Stimulated activated CD4-positive, alpha-beta T cell treated with anti-CD3 and anti-CD28 coated beads, Interleukin-4, amount 100 ng/mL, for 1 hour (primary cell): ENCODE measurements around the gene SLC35D3.
A peak's percentile ranks its signal among the peaks of the same experiment; 100 is the strongest.
"Not testable (repeated sequence)": the region's sequence is repeated elsewhere in the genome, so short reads cannot be mapped to it uniquely, and the experiment has no call there.

Source experiments
- DNase-seq: peaks from one replicate; pipeline ENCODE4 v3.0.0-alpha.2; 2020

SLC35D3 gene, protein sequence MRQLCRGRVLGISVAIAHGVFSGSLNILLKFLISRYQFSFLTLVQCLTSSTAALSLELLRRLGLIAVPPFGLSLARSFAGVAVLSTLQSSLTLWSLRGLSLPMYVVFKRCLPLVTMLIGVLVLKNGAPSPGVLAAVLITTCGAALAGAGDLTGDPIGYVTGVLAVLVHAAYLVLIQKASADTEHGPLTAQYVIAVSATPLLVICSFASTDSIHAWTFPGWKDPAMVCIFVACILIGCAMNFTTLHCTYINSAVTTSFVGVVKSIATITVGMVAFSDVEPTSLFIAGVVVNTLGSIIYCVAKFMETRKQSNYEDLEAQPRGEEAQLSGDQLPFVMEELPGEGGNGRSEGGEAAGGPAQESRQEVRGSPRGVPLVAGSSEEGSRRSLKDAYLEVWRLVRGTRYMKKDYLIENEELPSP

DNA sequence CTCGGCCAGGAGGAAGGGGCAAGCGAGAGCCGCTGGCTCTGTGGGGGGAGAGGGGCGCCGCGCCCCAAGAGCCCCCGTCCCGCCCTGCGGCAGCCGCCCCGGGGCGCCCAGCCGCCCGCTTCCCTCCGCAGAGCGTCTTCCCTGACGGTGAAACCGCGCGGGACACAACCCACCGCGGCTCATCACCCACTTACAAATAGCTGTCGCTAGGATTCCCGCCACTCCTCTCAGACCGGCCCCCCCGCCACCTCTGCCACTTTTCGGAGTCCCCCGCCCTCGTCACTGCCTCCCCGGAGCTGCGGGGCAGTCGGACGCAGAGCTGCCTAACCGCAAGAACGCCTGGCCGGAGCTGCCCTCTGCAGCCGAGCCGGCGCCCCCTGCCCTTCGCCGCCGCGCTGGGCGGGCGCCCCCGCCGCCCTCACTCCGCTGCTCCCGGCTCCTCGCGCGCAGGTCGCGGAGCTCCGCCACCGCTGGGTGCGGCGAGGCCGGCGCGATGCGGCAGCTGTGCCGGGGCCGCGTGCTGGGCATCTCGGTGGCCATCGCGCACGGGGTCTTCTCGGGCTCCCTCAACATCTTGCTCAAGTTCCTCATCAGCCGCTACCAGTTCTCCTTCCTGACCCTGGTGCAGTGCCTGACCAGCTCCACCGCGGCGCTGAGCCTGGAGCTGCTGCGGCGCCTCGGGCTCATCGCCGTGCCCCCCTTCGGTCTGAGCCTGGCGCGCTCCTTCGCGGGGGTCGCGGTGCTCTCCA is at the start of gene SLC35D3:
TSS of gene SLC35D3 (plus strand) at position 366 of the 749 bp plus-strand sequence. CDS start at position 494, 128 bp downstream.
- peak; percentile 11 for DNase-seq

DNA sequence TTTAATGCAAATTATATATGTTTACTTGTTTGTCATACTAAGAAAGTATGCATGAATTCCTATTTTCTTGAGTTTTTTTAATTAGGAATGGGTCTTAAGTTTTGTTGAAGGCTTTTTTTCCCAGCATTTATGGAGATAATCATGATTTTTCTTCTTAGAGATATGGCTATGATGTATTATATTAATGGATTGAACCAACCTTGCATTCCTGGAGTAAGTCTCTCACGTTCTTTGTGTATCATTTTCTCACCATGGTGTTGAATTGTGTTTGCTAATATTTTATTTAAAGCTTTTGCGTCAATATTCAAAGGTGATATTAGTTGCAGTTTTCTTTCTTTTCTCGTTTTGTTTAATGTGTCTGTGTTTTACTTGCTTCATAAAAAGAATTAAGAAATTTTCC is 48.4 kb upstream of the SLC35D3 start:
- no peak for DNase-seq

DNA sequence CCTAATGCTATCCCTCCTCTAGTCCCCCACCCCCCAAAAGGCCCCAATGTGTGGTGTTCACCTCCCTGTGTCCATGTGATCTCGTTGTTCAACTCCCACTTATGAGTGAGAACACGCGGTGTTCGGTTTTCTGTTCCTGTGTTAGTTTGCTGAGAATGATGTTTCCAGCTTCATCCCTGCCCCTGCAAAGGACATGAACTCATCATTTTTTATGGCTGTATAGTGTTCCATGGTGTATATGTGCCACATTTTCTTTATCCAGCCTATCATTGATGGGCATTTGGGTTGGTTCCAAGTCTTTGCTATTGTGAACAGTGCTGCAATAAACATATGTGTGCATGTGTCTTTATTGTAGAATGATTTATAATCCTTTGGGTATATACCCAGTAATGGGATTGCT is 45.6 kb upstream of the SLC35D3 start:
- DNase-seq: not testable (repeated sequence)

DNA sequence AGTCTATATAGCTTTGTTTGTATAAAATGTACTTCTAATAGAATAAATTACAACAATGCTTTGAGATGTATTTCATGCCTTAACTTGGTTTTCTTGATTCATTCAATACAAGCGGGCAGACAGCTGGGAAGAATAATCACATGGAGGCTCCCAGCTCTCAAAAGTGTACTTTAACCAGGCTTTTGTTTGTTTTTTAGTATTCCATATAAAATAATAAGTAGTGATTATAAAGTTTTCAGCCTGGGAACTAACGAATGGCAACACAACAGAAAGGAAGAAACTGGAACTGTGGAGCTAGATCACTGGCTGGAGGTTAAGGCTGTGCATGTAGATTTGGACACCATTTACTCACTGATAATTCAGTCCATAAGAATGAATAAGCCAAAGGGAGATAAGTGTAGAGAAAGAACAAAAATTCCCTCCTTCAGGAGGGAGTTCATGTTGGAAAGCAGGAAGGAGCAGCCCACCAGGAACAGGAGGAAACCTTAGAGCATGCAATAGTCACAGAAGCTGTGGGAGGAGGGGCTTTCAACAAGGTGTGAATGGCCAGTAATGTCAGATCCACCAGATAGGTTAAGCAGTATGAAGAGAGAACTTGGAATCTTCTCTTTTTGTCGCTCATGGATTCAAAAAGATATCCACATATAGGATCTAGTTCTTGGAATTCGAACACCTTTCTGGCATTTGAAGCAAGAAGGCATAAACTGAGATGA is 41.2 kb upstream of the SLC35D3 start:
- no peak for DNase-seq

DNA sequence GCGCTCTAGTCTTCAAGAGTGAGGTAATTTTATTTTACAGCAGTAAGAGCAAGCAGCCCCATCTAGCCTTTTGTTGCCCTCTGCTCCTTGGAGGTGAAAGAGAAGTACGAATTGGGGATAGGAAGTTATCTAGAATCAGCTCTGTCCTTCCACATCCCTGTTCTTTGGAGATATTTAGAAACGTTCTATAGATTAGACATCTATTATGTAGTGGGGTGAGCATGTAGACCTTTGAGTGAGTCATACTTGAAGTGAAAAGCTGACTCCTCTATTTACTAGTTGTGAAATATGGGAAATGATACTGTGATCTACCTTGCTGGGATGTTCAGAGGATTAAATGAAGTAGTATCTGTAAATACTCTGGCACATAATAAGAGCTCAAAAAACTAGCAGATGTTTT is 36.0 kb upstream of the SLC35D3 start:
- DNase-seq: no peak

DNA sequence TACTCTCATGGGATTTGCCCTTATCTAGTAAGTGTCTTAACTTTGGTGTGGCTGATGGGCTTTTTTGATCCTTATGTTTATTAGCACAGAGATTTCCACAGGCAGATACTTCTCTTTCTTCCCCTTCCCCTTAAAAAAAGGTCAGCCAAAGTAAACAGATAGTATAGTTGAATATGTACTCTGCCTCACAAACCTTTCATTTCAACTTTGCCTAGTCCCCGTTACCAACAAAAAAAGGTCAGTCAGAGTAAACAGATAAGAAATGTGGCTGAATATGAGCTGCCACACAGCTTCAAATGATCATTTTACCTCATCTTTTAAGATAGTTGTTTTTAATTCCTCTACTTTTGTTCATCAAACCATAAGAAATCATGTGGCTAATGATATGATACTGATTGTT is 34.1 kb upstream of the SLC35D3 start:
- DNase-seq: no peak

DNA sequence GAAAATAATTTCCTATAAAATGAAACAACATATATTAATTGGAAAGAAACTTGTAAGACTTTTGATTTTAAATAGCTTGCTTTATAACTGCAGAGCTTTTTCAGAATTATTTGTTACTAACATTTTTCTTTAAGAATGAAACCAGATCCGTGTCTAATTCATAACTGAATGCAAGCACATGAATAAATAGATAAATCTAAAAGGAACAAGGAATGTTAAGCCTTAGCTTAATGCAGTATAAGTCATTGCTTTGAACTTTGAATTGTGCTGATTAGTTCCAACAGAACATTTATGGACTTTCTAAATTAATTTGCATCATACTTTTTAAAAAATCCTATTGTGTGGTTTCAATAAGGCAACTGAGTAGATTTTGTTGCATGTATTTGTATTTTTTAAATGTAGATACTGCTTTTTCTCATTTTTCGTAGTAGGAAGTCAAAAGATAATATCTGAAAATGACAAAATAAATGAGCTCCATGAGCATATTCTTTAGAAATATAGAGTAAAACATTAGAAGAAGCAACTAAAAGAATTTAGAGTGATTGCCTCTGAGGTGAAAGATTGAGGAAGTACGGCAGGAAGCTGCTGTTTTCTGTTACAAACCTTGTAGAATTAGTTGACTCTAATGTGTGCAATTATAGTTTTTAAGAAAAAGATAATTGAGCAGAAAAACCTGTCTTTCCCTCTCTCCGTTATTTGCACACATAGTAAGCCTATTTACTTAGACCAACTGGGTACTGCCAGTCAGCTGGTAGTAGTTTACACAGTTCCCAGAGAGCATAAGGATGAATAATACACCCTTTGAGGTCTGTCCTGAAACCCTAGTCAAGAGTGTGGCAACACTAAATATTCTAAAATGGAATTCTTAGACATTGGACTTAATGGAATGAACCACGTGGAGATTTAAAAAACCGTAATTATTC is 32.6 kb upstream of the SLC35D3 start:
- no peak for DNase-seq

DNA sequence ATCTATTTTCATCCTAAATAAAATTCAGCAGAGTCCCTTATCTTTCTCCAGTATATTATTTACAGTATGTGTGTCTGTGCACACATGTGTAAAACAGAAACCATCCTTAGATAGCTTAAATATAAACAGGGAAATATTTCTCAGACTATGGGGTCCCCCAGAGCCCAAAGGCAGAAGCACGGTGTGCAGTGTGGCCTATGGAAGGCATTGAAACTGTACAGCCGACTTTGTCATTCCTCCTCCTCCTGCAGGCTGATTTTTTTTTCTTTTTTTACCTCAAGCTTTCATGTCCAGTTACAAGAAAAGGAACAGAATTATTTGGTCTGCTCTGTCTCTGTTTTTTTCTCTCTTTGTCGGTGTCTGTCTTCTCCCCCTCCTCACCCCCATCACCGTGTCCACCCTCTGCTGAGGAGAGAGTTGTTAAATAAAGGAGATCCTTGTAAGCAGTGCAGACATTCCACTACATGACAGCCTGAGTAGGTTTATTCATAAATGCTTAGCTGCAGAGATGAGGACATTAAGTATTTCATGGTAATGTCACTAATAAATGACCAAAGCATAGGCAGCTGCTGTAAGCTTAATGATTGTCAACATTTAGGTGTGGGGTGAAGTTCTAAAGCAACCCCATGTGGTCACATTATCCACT is 31.8 kb upstream of the SLC35D3 start:
- DNase-seq: no peak

DNA sequence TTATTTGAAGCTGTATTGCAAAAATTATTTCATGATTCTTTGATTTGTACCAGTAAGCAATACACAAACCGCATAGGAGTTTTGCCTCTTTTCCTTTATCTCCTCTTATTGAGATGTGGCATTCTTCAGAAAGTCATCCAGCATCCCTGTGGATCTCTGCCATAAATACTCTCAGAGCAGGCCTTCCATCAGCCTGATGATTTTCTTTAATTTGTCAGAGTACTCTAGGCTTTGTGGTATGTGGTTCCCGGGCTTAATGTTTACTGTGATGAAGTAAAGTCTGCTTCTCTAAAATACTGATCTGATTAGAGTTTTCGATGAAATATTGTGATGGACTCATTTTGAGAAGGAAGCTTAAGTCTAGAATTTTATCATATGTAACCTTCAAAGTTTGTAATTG is 31.1 kb upstream of the SLC35D3 start:
- DNase-seq: no peak

DNA sequence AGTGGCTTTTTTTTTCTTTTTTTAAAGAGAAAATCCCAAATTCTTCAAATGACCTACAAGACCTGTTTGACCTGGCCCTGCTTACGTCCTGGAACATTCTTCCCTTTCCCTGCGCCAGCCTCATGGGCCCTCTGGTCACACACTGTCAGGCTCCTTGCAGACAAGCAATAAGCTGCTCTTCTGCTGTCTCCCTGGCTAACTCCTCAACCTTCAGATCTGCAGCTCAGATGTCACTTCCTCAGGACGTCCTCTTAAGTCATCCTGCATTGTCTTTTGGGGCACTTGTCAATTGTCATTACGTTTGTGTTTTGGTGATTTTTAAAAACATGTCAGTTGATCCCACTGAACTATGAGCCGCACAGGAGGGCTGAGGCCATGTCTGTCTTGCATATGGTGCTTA is 28.9 kb upstream of the SLC35D3 start:
- no peak for DNase-seq

DNA sequence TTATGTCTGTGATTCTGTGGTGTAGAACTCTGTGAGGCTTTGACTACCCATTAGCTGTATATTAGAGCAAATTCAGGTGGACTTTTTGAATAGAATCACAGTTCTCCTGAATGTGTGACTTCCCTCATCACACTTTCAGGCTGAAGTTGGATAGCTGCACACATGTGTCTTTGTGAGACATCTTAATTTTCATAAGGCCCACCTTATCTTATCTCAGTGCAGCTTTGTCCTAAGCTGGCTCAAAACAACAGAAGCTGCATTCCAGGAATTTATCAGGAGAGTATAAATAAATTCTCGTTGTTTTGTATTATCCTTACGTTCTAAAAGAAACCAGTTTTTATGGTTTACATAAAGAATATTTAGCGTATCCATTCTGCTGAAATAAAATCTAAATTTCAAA is 26.2 kb upstream of the SLC35D3 start:
- DNase-seq: no peak

DNA sequence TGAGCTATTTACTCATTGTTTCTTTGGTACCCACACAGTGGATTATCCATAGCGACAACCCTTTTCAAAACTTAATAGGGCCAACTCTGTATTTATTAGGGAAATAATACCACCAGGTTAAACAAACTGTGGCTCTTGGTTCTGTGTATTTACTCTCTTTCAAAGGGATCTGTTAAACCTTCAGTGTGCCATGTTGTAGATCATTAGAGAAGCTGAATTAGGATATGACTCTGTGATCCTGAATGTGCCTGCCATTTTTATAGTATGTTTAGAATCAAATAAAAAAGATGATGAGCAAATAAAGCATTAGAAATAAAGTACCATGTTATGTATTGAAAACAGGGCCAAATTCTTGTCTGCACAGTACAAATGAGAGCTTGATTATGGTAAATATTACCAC is 25.0 kb upstream of the SLC35D3 start:
- DNase-seq: no peak

DNA sequence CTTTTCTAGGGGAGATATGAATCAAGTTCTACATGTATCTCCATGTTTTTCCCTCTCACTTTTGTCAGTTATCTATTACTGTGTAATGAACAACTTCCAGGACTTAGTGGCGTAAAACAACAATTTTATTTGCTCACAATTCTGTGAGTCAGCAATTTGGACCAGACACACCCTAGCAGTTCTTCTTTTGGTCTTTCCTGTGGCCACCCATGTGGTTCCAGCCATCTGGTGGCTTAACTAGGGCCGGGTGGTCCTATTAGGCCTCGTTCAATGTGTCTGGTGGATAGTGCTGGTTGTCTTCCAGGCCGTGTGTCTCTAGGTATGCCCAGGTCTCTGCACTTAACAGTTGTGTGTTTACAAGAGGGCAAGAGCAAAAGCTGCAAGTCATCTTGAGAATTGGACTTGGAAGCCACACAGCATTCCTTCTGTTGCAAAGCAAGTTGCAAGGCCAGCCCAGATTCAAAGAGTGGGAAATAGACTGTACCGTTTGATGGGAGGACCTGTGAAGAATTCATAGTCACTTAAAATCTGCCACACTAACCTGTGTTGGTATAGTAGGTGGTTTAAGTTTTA is 20.8 kb upstream of the SLC35D3 start:
- DNase-seq: no peak

DNA sequence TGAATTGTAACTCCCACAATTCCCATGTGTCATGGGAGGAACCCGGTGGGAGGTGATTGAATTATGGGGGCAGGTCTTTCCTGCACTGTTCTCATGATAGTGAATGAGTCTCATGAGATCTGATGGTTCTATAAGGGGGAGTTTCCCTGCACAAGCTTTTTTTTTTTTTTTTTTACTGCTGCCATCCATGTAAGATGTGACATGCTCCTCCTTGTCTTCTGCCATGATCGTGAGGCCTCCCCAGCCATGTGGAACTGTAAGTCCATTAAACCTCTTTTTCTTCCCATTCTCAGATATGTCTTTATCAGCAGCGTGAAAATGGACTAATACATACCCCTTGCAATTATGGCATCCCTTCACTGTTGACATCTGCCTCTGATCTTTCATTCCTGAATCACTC is 17.6 kb upstream of the SLC35D3 start:
- DNase-seq: not testable (repeated sequence)

DNA sequence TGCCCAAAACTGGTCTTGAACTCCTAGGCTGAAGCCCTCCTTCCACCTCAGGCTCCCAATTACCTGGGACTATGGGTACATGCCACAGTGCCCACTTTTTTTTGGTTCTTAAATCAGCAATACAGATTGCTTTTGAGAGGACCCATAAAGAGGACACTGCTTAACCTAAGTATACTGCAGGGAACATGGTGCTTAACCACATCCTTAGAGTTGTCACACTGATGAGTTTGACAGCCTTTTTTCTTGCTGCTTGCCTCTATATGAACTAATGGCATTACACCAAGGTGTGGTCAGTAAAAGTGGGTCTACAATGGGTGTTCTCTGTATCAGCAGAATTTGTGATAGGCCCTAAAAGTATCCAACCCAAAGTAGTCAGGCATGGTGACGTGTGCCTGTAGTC is 7.2 kb upstream of the SLC35D3 start:
- DNase-seq: no peak

DNA sequence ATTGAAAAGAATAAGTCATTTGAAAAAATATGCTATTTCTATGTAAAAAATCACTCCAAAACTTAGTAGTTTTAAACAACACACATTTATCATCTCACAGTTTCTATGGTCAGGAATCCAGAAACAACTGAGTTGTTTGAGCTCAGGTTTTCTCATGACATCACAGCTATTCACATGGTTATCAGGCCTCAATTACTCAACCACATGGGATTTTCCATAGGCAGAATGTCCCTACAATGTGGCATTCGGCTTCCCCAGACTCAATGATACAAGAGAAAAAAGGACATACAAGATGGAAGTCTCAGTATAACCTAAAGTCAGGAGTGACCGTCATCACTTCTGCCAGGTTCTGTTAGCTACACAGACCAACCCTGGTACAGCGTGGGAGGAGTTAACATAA is 3.4 kb upstream of the SLC35D3 start:
- no peak for DNase-seq

DNA sequence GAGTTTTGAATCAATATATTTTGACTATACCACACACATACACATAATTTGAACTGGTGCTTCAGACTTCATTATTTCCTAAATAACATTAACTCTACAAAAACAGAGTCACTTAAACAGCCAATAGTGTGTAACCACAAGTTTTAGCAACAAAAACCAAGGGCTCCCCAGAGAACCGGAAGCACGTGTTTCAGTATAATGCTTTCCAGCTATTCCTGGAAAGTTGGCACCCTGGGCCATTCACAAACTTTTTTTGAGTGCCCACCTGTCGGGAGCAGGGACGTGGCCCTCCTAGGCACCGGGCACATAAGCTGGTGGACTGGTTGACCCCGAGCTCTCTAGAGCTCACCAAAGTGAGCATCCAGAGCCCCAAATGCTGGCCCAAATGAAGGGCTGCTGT is 1.9 kb upstream of the SLC35D3 start:
- DNase-seq: no peak

DNA sequence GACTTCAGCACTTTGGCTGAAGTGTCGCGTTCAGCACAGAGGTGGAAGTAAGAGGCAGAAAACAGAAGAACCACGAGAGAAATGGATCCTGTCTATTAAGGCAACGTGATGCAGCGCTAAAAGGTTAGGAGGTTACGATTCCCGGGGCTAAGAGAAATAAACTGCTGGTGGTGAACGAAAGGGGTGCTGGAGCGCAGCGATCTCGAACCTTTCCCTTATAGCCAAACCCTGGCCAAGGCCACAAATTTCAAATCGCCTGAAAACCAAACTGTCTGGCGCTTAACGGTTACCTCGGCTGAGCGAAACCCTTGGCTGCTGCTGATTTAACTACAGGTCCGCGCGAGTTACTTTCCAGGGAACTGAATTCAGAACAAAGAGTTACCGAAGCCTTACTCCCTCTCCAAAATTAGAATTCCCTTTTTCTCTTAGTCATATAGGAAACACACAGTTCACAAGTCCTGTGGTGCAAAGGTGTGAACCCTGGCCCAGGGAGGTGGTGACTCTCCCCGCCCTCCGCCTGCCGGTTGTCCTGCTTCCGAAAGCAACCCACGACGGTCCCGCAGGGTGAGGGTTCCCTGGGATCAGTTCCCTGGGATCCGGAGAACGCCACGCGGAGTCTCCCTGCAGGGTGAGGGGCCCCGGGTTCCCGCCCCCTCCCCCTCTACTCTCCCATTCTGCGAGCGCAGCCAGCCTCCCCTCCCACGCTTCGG is 1.3 kb upstream of the SLC35D3 start:
- DNase-seq: no peak

DNA sequence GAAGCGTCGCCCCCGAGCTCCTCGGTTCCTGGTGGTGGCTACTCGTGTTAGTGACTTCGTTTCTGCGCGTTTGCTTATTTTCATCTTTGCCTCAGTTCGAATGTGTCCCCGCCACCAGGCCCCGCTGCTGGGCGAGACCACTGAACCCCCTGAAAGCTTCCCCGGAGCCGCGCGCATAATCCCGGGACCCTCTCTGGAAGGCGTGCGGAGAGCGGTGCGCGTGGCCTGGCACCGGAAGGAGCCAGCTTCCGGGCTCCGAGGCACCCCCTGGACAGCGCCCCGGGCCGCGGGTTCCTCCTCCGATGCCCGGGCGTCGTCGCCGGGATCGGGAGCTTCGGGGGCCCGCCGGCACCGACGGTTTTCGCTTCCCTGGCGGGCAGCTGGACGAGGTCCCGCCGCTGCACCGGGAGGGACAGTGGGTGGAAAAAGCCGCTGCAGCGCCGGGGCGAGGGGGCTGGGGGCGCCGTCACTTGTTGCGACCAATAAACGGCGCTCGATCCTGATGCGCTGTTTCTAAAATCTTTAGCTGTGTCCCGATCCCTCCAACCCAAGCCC is 643 bp upstream of the SLC35D3 start:
- DNase-seq: peak; percentile 9

DNA sequence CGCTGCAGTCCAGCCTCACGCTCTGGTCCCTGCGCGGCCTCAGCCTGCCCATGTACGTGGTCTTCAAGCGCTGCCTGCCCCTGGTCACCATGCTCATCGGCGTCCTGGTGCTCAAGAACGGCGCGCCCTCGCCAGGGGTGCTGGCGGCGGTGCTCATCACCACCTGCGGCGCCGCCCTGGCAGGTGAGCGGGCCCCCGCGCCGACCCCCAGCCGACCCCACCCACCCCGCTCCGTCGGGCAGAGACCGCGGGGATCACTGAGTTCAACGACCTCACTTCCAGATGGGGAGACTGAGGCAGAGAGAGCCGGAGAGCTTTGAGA is 545 bp downstream of the SLC35D3 start:
- peak; percentile 23 for DNase-seq
